Right hindlimb (tissue), 1 donor: ENCODE results near the gene CRELD1.
"Not testable (repeated sequence)": the region's sequence is repeated elsewhere in the genome, so short reads cannot be mapped to it uniquely, and the experiment has no call there.

ENCODE experiments used
- DNase-seq: peaks from one replicate; pipeline ENCODE4 v3.0.0-alpha.2; 2018

Gene CRELD1

GRCh38 chr3:9937486-9938238 lies 4.0 kb downstream of the CRELD1 start:
- no peak for DNase-seq

GRCh38 chr3:9938966-9939365 lies 5.3 kb downstream of the CRELD1 start:
- no peak for DNase-seq

- not testable (repeated sequence) for DNase-seq
These were observed 6.3 kb downstream of the CRELD1 start for GRCh38 chr3:9939906-9940305.

GRCh38 chr3:9940746-9941145 lies 7.1 kb downstream of the CRELD1 start:
- no peak for DNase-seq

GRCh38 chr3:9942164-9942563 lies 8.5 kb downstream of the CRELD1 start:
- no peak for DNase-seq

- DNase-seq, result no peak
These were observed 9.5 kb downstream of the CRELD1 start for GRCh38 chr3:9942934-9943690.

GRCh38 chr3:9944271-9944670 lies 10.6 kb downstream of the CRELD1 start:
- no peak for DNase-seq

- no peak for DNase-seq
These were observed 11.7 kb downstream of the CRELD1 start for GRCh38 chr3:9945358-9945757.

GRCh38 chr3:9946112-9947024 lies 12.7 kb downstream of the CRELD1 start:
- DNase-seq, result peak; percentile 93

- peak; percentile 82 for DNase-seq
These were observed 13.7 kb downstream of the CRELD1 start for GRCh38 chr3:9947025-9947995.

- no peak for DNase-seq
These were observed 15.0 kb downstream of the CRELD1 start for GRCh38 chr3:9948586-9948985.

- DNase-seq, result no peak
These were observed 15.5 kb downstream of the CRELD1 start for GRCh38 chr3:9949115-9949514.

- no peak for DNase-seq
These were observed 16.0 kb downstream of the CRELD1 start for GRCh38 chr3:9949626-9950025.

GRCh38 chr3:9951126-9951525 lies 17.5 kb downstream of the CRELD1 start:
- no peak for DNase-seq

GRCh38 chr3:9951598-9951961 lies 17.9 kb downstream of the CRELD1 start:
- no peak for DNase-seq

GRCh38 chr3:9951962-9952805 lies 18.6 kb downstream of the CRELD1 start, which contains the start of gene PRRT3:
PRRT3 (minus strand) TSS chr3:9952408; CDS start chr3:9950115, 2,293 bp downstream.
- peak; percentile 55 for DNase-seq

- DNase-seq, result no peak
These were observed 21.5 kb downstream of the CRELD1 start for GRCh38 chr3:9955067-9955502.

GRCh38 chr3:9955611-9956352 lies 22.1 kb downstream of the CRELD1 start:
- no peak for DNase-seq

- no peak for DNase-seq
These were observed 23.6 kb downstream of the CRELD1 start for GRCh38 chr3:9957214-9957613.
